Neuronal stem cell (in vitro differentiated cells): ENCODE results near the gene XPO4.

Source experiments
- DNase-seq: peaks from one replicate; pipeline ENCODE4 v3.0.0-alpha.2; 2013; ENCODE audit warnings: low spot score
- H2AFZ ChIP-seq: one replicate; pipeline ENCODE4 v1.6.1; 2013; ENCODE audit warnings: mild to moderate bottlenecking, low read length, inconsistent platforms
- H2AK5ac ChIP-seq: 2 replicates; pipeline ENCODE4 v1.6.1; 2013; ENCODE audit warnings: low read depth, mild to moderate bottlenecking, inconsistent platforms, low read length, moderate library complexity, mixed read lengths
- H2BK120ac ChIP-seq: 2 replicates; pipeline ENCODE4 v1.6.1; 2013; ENCODE audit warnings: low read depth, mild to moderate bottlenecking, inconsistent platforms, low read length, moderate library complexity, mixed read lengths
- H2BK12ac ChIP-seq: one replicate; pipeline ENCODE4 v1.6.1; 2013; ENCODE audit warnings: low read length, inconsistent platforms
- H2BK15ac ChIP-seq: 2 replicates; pipeline ENCODE4 v1.6.1; 2013; ENCODE audit warnings: mild to moderate bottlenecking, low read length, inconsistent platforms, mixed read lengths
- H2BK5ac ChIP-seq: one replicate; pipeline ENCODE4 v1.6.1; 2013; ENCODE audit warnings: inconsistent platforms, mild to moderate bottlenecking, low read length, moderate library complexity
- H3K14ac ChIP-seq: one replicate; pipeline ENCODE4 v1.6.1; 2013; ENCODE audit warnings: low read length, inconsistent platforms
- H3K18ac ChIP-seq: 2 replicates; pipeline ENCODE4 v1.6.1; 2013; ENCODE audit warnings: low read length, inconsistent platforms
- H3K23ac ChIP-seq: 2 replicates; pipeline ENCODE4 v1.6.1; 2013; ENCODE audit warnings: low read depth, mild to moderate bottlenecking, mixed read lengths, low read length, inconsistent platforms; ENCODE audit not compliant: poor library complexity
- H3K27ac ChIP-seq: replicated peaks from 3 replicates; pipeline ENCODE4 v1.5.1; 2013; ENCODE audit warnings: low read length, inconsistent platforms
- H3K27me3 ChIP-seq, 3 experiments: 2 replicates each; pipeline ENCODE4 v1.6.1; 2013; ENCODE audit warnings: low read length in 3 of 3, mild to moderate bottlenecking in 2 of 3, inconsistent platforms in 1 of 3, low read depth in 1 of 3, mixed read lengths in 1 of 3, moderate library complexity in 1 of 3; ENCODE audit not compliant: control insufficient read depth in 3 of 3, insufficient read depth in 3 of 3
- H3K36me3 ChIP-seq, 2 donors: replicated peaks in 1 of 2; 2 replicates each; pipeline ENCODE4 v1.6.1; 2013; ENCODE audit warnings: low read length in 2 of 2; ENCODE audit not compliant: control insufficient read depth in 2 of 2, insufficient read depth in 2 of 2
- H3K4ac ChIP-seq: 2 replicates; pipeline ENCODE4 v1.6.1; 2013; ENCODE audit warnings: inconsistent platforms, mild to moderate bottlenecking, low read length, moderate library complexity
- H3K4me1 ChIP-seq, 2 donors: 1 replicate in 1 of 2; 2 replicates in 1 of 2; pipeline ENCODE4 v1.6.1; 2013; ENCODE audit warnings: low read length in 2 of 2, low read depth in 1 of 2; ENCODE audit not compliant: control insufficient read depth in 2 of 2, insufficient read depth in 1 of 2
- H3K4me2 ChIP-seq: one replicate; pipeline ENCODE4 v1.6.1; 2013; ENCODE audit warnings: mild to moderate bottlenecking, low read length, inconsistent platforms; ENCODE audit not compliant: insufficient read depth, poor library complexity, severe bottlenecking
- H3K4me3 ChIP-seq, 2 donors: 2 replicates each; pipeline ENCODE4 v1.5.1; 2013; ENCODE audit warnings: low read length in 2 of 2, mild to moderate bottlenecking in 2 of 2, inconsistent platforms in 1 of 2, moderate library complexity in 1 of 2
- H3K79me1 ChIP-seq: one replicate; pipeline ENCODE4 v1.6.1; 2013; ENCODE audit warnings: low read depth, mild to moderate bottlenecking, inconsistent platforms, low read length, moderate library complexity
- H3K9ac ChIP-seq: one replicate; pipeline ENCODE4 v1.6.1; 2013; ENCODE audit warnings: mild to moderate bottlenecking, low read depth, low read length, inconsistent platforms; ENCODE audit not compliant: poor library complexity
- H3K9me3 ChIP-seq, 2 donors: replicated peaks in 1 of 2; 2 replicates each; pipeline versions ENCODE3 to v1.6.1; 2013; ENCODE audit warnings: low read length in 2 of 2, mild to moderate bottlenecking in 2 of 2, inconsistent platforms in 1 of 2, low read depth in 1 of 2, mixed read lengths in 1 of 2, moderate library complexity in 1 of 2; ENCODE audit not compliant: control insufficient read depth in 2 of 2, insufficient read depth in 1 of 2
- H4K8ac ChIP-seq: one replicate; pipeline ENCODE4 v1.6.1; 2013; ENCODE audit warnings: low read depth, mild to moderate bottlenecking, inconsistent platforms, low read length, moderate library complexity
- H4K91ac ChIP-seq: one replicate; pipeline ENCODE4 v1.6.1; 2013; ENCODE audit warnings: low read length, low read depth, mild to moderate bottlenecking, inconsistent platforms; ENCODE audit not compliant: poor library complexity
- WGBS, 2 donors: extraction: QIAGEN DNeasy Blood & Tissue Kit; methylation state at CpG; one replicate each; pipeline ENCODE4 v1.1.7; 2013; ENCODE audit warnings: missing lambda C conversion rate in 2 of 2, mixed read lengths in 1 of 2; ENCODE audit not compliant: insufficient read length in 2 of 2, insufficient replicate concordance in 1 of 2; ENCODE audit errors: extremely low coverage in 2 of 2; 5-methylcytosine and 5-hydroxymethylcytosine counted together

Gene XPO4

GRCh38 chr13:20848203-20848602 is 54.3 kb downstream of the XPO4 start:
- Histone ChIP-seq H2AK5ac (no peak overlapping the region), H3K4me2 (no peak overlapping the region), H2BK12ac (no peak overlapping the region), H3K27me3 (no peaks in the 10 kb centered on the region), H3K9ac (no peak overlapping the region), H3K18ac (no peak overlapping the region), H2BK15ac (no peak overlapping the region), H2AFZ (no peak overlapping the region), H2BK5ac (no peak overlapping the region), H3K36me3 (peaks cover 0 to 11% of the 10 kb centered on the region in 2 donors), H3K23ac (no peak overlapping the region), H2BK120ac (no peak overlapping the region), H3K9me3 (no peaks in the 10 kb centered on the region), H3K4me3 (no peak overlapping the region), H3K4ac (no peak overlapping the region), H3K14ac (no peak overlapping the region), H3K4me1 (no peaks in the 10 kb centered on the region), H3K79me1 (no peaks in the 10 kb centered on the region), H4K8ac (no peak overlapping the region), H4K91ac (no peak overlapping the region), H3K27ac (no peak overlapping the region)
- DNase-seq: no peak

GRCh38 chr13:20847296-20847695 is 55.2 kb downstream of the XPO4 start:
- Histone ChIP-seq H4K91ac (no peak overlapping the region), H3K9ac (no peak overlapping the region), H3K4ac (no peak overlapping the region), H3K9me3 (no peaks in the 10 kb centered on the region), H3K23ac (no peak overlapping the region), H2BK12ac (no peak overlapping the region), H2AFZ (no peak overlapping the region), H2BK120ac (no peak overlapping the region), H3K79me1 (no peaks in the 10 kb centered on the region), H3K18ac (no peak overlapping the region), H4K8ac (no peak overlapping the region), H3K4me2 (no peak overlapping the region), H3K4me3 (no peak overlapping the region), H2BK5ac (no peak overlapping the region), H3K27ac (no peak overlapping the region), H3K4me1 (peaks cover 0 to 2% of the 10 kb centered on the region in 2 donors), H3K14ac (no peak overlapping the region), H3K27me3 (no peaks in the 10 kb centered on the region), H2AK5ac (no peak overlapping the region), H2BK15ac (no peak overlapping the region), H3K36me3 (peaks cover 0 to 17% of the 10 kb centered on the region in 2 donors)
- WGBS, 2 donors: no CpG with 5 or more reads among the region's 1 CpG
- DNase-seq: no peak

- no peak overlapping the region for H3K4ac ChIP-seq
- no peak overlapping the region for H3K4me3 ChIP-seq
- no peak overlapping the region for H3K27ac ChIP-seq
- H3K18ac ChIP-seq: no peak overlapping the region
- WGBS, 2 donors: no CpG with 5 or more reads among the region's 6 CpGs
- H4K8ac ChIP-seq: no peak overlapping the region
- H2BK5ac ChIP-seq: no peak overlapping the region
- H2BK15ac ChIP-seq: no peak overlapping the region
- H3K27me3 ChIP-seq: no peaks in the 10 kb centered on the region
- H3K4me1 ChIP-seq: peaks cover 0 to 2% of the 10 kb centered on the region in 2 donors
- no peaks in the 10 kb centered on the region for H3K79me1 ChIP-seq
- no peak overlapping the region for H2BK120ac ChIP-seq
- H2AK5ac ChIP-seq: no peak overlapping the region
- H3K4me2 ChIP-seq: no peak overlapping the region
- no peak overlapping the region for H3K14ac ChIP-seq
- DNase-seq: no peak
- H3K36me3 ChIP-seq: peaks cover 0 to 43% of the 10 kb centered on the region in 2 donors
- H3K23ac ChIP-seq: no peak overlapping the region
- no peak overlapping the region for H4K91ac ChIP-seq
- H3K9ac ChIP-seq: no peak overlapping the region
- H2BK12ac ChIP-seq: no peak overlapping the region
- H2AFZ ChIP-seq: no peak overlapping the region
- no peaks in the 10 kb centered on the region for H3K9me3 ChIP-seq
These were observed 59.4 kb downstream of the XPO4 start for GRCh38 chr13:20843166-20843565.

- Histone ChIP-seq H2AK5ac (no peak overlapping the region), H2BK120ac (no peak overlapping the region), H3K36me3 (peaks cover 4 to 67% of the 10 kb centered on the region in 2 donors), H3K14ac (no peak overlapping the region), H3K4me2 (no peak overlapping the region), H3K27ac (no peak overlapping the region), H3K4me3 (no peak overlapping the region), H2BK15ac (no peak overlapping the region), H3K9ac (no peak overlapping the region), H3K9me3 (no peaks in the 10 kb centered on the region), H3K27me3 (no peaks in the 10 kb centered on the region), H2BK5ac (no peak overlapping the region), H2AFZ (no peak overlapping the region), H3K4ac (no peak overlapping the region), H3K18ac (no peak overlapping the region), H3K23ac (no peak overlapping the region), H2BK12ac (no peak overlapping the region), H4K8ac (no peak overlapping the region), H3K79me1 (no peaks in the 10 kb centered on the region), H3K4me1 (peaks cover 0 to 2% of the 10 kb centered on the region in 2 donors), H4K91ac (no peak overlapping the region)
- DNase-seq: no peak
These were observed 62.0 kb downstream of the XPO4 start for GRCh38 chr13:20840568-20840967.
